Cardiac fibroblast (primary cell): ENCODE data around the gene RABGAP1.

Experiments
- DNase-seq, 2 donors: peaks; one replicate each; pipeline versions ENCODE4 v3.0.0 to v3.0.0-alpha.2; 2010; ENCODE audit warnings: low read depth in 2 of 2
- H3K4me3 ChIP-seq, 2 donors: replicated peaks in 1 of 2; 1 replicate in 1 of 2; 2 replicates in 1 of 2; pipeline ENCODE4 v1.5.1; 2011; ENCODE audit warnings: low read depth in 2 of 2, low read length in 2 of 2, mild to moderate bottlenecking in 2 of 2, moderate library complexity in 1 of 2
- CTCF ChIP-seq: IDR thresholded peaks from one replicate; pipeline ENCODE4 v1.5.1; 2011; ENCODE audit warnings: low read depth, mild to moderate bottlenecking, low read length, inconsistent platforms

Gene RABGAP1

GRCh38 chr9:122988920-122989621, 48.3 kb downstream of the RABGAP1 start:
- no peak for DNase-seq

GRCh38 chr9:122991370-122991830, 50.6 kb downstream of the RABGAP1 start:
- TF ChIP-seq CTCF, result peak; percentile 62
- peak; percentile 92 to 94 for DNase-seq
- no peak overlapping the region for H3K4me3 ChIP-seq

More at GRCh38 chr9:122988920-122989621, 48.3 kb downstream of the RABGAP1 start:
- H3K4me3 ChIP-seq, result no peak overlapping the region
- TF ChIP-seq CTCF, result no peak

GRCh38 chr9:122996586-122996985, 55.8 kb downstream of the RABGAP1 start:
- DNase-seq, result no peak
- TF ChIP-seq CTCF, result no peak
- no peak overlapping the region for H3K4me3 ChIP-seq

- H3K4me3 ChIP-seq, result no peak overlapping the region
- DNase-seq, result no peak
- TF ChIP-seq CTCF, result no peak
These were observed 57.6 kb downstream of the RABGAP1 start for GRCh38 chr9:122998448-122998847.

GRCh38 chr9:123000371-123001068, 59.7 kb downstream of the RABGAP1 start:
- TF ChIP-seq CTCF, result no peak
- no peak for DNase-seq
- no peak overlapping the region for H3K4me3 ChIP-seq

- TF ChIP-seq CTCF, result no peak
- peak overlapping the region in 1 of 2 donors; percentile 15 for H3K4me3 ChIP-seq
- DNase-seq, result peak; percentile 60 to 72
These were observed 61.9 kb downstream of the RABGAP1 start for GRCh38 chr9:123002754-123003153.
